CD8-positive, alpha-beta memory T cell (primary cell): ENCODE data around the gene PRDM4. TPM values are rescaled to one million over a fixed set of nuclear protein-coding genes. Genes with fewer than 3 reads are reported as not detected.

ENCODE experiments used
- polyA plus RNA-seq: library from polyadenylated mRNA; unstranded; fragments of 300-500 nt; fragmentation: Illumina TruSeq; gene quantifications from one replicate; pipeline ENCODE4 v1.2.3, GENCODE V29; 2021
- total RNA-seq, 2 experiments: library from RNA; stranded (reverse); gene quantifications; one replicate each; pipeline ENCODE4 v1.2.3, GENCODE V29; 2021

The PRDM4 gene
- total and polyA plus RNA-seq, 3 experiments from 2014 or later = 25.2 to 33.8 (median 30.5) TPM

Other genes starting within 250 kb of the PRDM4 start
- gene PWP1, start 75.3 kb downstream of the PRDM4 start, total RNA-seq = 10 to 100 TPM; 72.3 to 80.2 TPM
- gene PWP1, start 75.3 kb downstream of the PRDM4 start, polyA plus RNA-seq = 71.3 TPM
- gene ASCL4, start 13.6 kb upstream of the PRDM4 start, total RNA-seq = not detected
- gene ASCL4, start 13.6 kb upstream of the PRDM4 start, polyA plus RNA-seq = not detected